HepG2 (cell line): ENCODE measurements around the gene ZNF79. TPM values are rescaled to one million over a fixed set of nuclear protein-coding genes. Genes with fewer than 3 reads are reported as not detected.

Source experiments
- ATF6 ChIP-seq: sonication (generic); formaldehyde crosslinking; conservative IDR thresholded peaks from 2 replicates; pipeline ENCODE4 v1.4.0; 2020; ENCODE audit warnings: missing genetic modification reagents
- CAMTA2 ChIP-seq: sonication (generic); formaldehyde crosslinking; IDR thresholded peaks from 2 replicates; pipeline ENCODE4 v1.4.0; 2020; ENCODE audit warnings: mild to moderate bottlenecking, missing genetic modification reagents, borderline replicate concordance
- DMAP1 ChIP-seq: IDR thresholded peaks from 2 replicates; pipeline ENCODE4 v1.6.1; 2016
- HNRNPH1 ChIP-seq: fragments of 200-400 bp; formaldehyde crosslinking; optimal IDR thresholded peaks from 2 replicates; pipeline ENCODE3; 2017; ENCODE audit warnings: mild to moderate bottlenecking, low read depth, low read length
- KLF6 ChIP-seq: IDR thresholded peaks from 2 replicates; pipeline ENCODE4 v1.8.0; 2016; ENCODE audit warnings: missing biosample characterization, missing genetic modification reagents
- LBX2 ChIP-seq: sonication (generic); formaldehyde crosslinking; IDR thresholded peaks from 2 replicates; pipeline ENCODE4 v1.5.0; 2020; ENCODE audit warnings: missing genetic modification reagents, mild to moderate bottlenecking, borderline replicate concordance
- MNT ChIP-seq: fragments of 450-650 bp; IDR thresholded peaks from 2 replicates; pipeline ENCODE4 v1.6.1; 2016
- SMARCC2 ChIP-seq: fragments of 450-650 bp; IDR thresholded peaks from 2 replicates; pipeline ENCODE4 v1.6.1; 2017; ENCODE audit warnings: antibody characterized with exemption, mild to moderate bottlenecking
- SOX5 ChIP-seq: IDR thresholded peaks from 2 replicates; pipeline ENCODE4 v1.6.1; 2016; ENCODE audit warnings: borderline replicate concordance
- SRSF9 ChIP-seq: fragments of 200-400 bp; formaldehyde crosslinking; IDR thresholded peaks from 2 replicates; pipeline ENCODE4 v1.6.1; 2018; ENCODE audit warnings: borderline replicate concordance, mild to moderate bottlenecking, low read depth, low read length; ENCODE audit not compliant: insufficient read depth, poor library complexity, severe bottlenecking
- ZBTB37 ChIP-seq: sonication (generic); formaldehyde crosslinking; IDR thresholded peaks from 2 replicates; pipeline ENCODE4 v1.4.0; 2020; ENCODE audit warnings: mild to moderate bottlenecking, missing genetic modification reagents
- ZBTB38 ChIP-seq: sonication (generic); formaldehyde crosslinking; IDR thresholded peaks from 2 replicates; pipeline ENCODE4 v1.5.1; 2020; ENCODE audit warnings: mild to moderate bottlenecking, missing genetic modification reagents
- ZBTB7A ChIP-seq: sonication (generic); formaldehyde crosslinking; IDR thresholded peaks from 2 replicates; pipeline ENCODE4 v1.8.0; 2022; ENCODE audit warnings: mild to moderate bottlenecking, missing genetic modification reagents
- ZMYM2 ChIP-seq: sonication (generic); formaldehyde crosslinking; IDR thresholded peaks from 2 replicates; pipeline ENCODE4 v1.8.0; 2022; ENCODE audit warnings: mild to moderate bottlenecking, missing genetic modification reagents
- ZNF20 ChIP-seq: sonication (generic); formaldehyde crosslinking; IDR thresholded peaks from 2 replicates; pipeline ENCODE4 v1.4.0; 2020; ENCODE audit warnings: mild to moderate bottlenecking, moderate library complexity, missing genetic modification reagents
- ZNF256 ChIP-seq: sonication (generic); formaldehyde crosslinking; conservative IDR thresholded peaks from 2 replicates; pipeline ENCODE4 v1.4.0; 2020; ENCODE audit warnings: missing genetic modification reagents
- ZNF280B ChIP-seq: sonication (generic); formaldehyde crosslinking; IDR thresholded peaks from 2 replicates; pipeline ENCODE4 v1.5.0; 2020; ENCODE audit warnings: missing genetic modification reagents, mild to moderate bottlenecking, borderline replicate concordance
- ZNF788 ChIP-seq: sonication (generic); formaldehyde crosslinking; IDR thresholded peaks from 2 replicates; pipeline ENCODE4 v1.5.0; 2020; ENCODE audit warnings: mild to moderate bottlenecking, missing genetic modification reagents, borderline replicate concordance
- ZNF879 ChIP-seq: sonication (generic); formaldehyde crosslinking; IDR thresholded peaks from 2 replicates; pipeline ENCODE4 v1.8.1; 2023; ENCODE audit warnings: missing genetic modification reagents
- ZXDC ChIP-seq: sonication (generic); formaldehyde crosslinking; IDR thresholded peaks from 2 replicates; pipeline ENCODE4 v1.5.0; 2020; ENCODE audit warnings: mild to moderate bottlenecking, missing genetic modification reagents
- polyA plus RNA-seq, 8 experiments: library from polyadenylated mRNA; depleted of rRNA in 3 of 8; stranded (reverse) in 7 of 8; unstranded in 1 of 8; fragments of >200 nt; fragmentation: Illumina TruSeq in 4 of 8; extraction: Trizol in 4 of 8; gene quantifications; 2 replicates each; pipeline versions ENCODE4 v1.2.1 to v1.2.3, GENCODE V29; 2011 to 2016; ENCODE audit warnings: low read depth in 4 of 8, missing spikeins in 1 of 8, mixed read lengths in 1 of 8; ENCODE audit not compliant: insufficient read depth in 1 of 8
- total RNA-seq, 5 experiments: library from RNA; depleted of rRNA; stranded (reverse); fragments of >200 nt; fragmentation: Illumina TruSeq; extraction: Trizol; gene quantifications; 2 replicates each; pipeline ENCODE4 v1.2.3, GENCODE V29; 2016; ENCODE audit warnings: low read depth in 1 of 5

Gene ZNF79
- total and polyA plus RNA-seq, 2 of the 13 experiments (the other 11 are each of a cell fraction or from before 2014, with no cell fraction given), result 3.7 to 8.1 TPM

GRCh38 chr9:127451858-127452656, 27.9 kb downstream of the ZNF79 start (continued):
- TF ChIP-seq SOX5 (CRISPR knock-in tag) (peak; percentile 7; the same call in 1 of the 2 replicates), ZNF280B (CRISPR knock-in tag) (no peak), HNRNPH1 (no peak), ZBTB7A (CRISPR knock-in tag) (no peak), ZNF788 (CRISPR knock-in tag) (no peak), CAMTA2 (CRISPR knock-in tag) (no peak), ZXDC (0 out of 2 replicates have a peak, but pooled peaks have one; percentile 39), ZBTB37 (CRISPR knock-in tag) (no peak), ZNF256 (CRISPR knock-in tag) (no peak), MNT (no peak), SRSF9 (no peak), ZMYM2 (CRISPR knock-in tag) (no peak), ZNF20 (CRISPR knock-in tag) (no peak), ATF6 (CRISPR knock-in tag) (no peak), KLF6 (CRISPR knock-in tag) (0 out of 2 replicates have a peak, but pooled peaks have one; percentile 30), DMAP1 (CRISPR knock-in tag) (no peak), SMARCC2 (no peak), LBX2 (CRISPR knock-in tag) (no peak), ZNF879 (CRISPR knock-in tag) (no peak), ZBTB38 (CRISPR knock-in tag) (no peak)
